ACC112 (cell line): ENCODE measurements around the gene OTUD7B.
A peak's percentile ranks its signal among the peaks of the same experiment; 100 is the strongest.

ENCODE experiments used
- H2AFZ ChIP-seq: fragments of 200-600 bp; sonication (generic); one replicate; pipeline ENCODE4 v1.6.0; 2017; ENCODE audit warnings: antibody characterized with exemption, low read length; ENCODE audit not compliant: unreplicated experiment
- H3K27ac ChIP-seq: fragments of 200-600 bp; sonication (generic); 2 replicates; pipeline ENCODE4 v1.5.1; 2014; ENCODE audit warnings: low read depth, mild to moderate bottlenecking, antibody characterized with exemption, low read length, moderate library complexity
- H3K27me3 ChIP-seq: fragments of 200-600 bp; sonication (generic); 2 replicates; pipeline ENCODE4 v1.6.1; 2014; ENCODE audit warnings: mild to moderate bottlenecking, antibody characterized with exemption, low read length, moderate library complexity, mixed read lengths; ENCODE audit not compliant: insufficient read depth
- H3K36me3 ChIP-seq: fragments of 200-600 bp; sonication (generic); 2 replicates; pipeline ENCODE4 v1.6.1; 2016; ENCODE audit warnings: mild to moderate bottlenecking, antibody characterized with exemption, low read length, moderate library complexity, mixed read lengths; ENCODE audit not compliant: insufficient read depth
- H3K4me1 ChIP-seq: fragments of 200-600 bp; sonication (generic); one replicate; pipeline ENCODE4 v1.6.1; 2016; ENCODE audit warnings: low read length, mixed read lengths; ENCODE audit not compliant: insufficient read depth, unreplicated experiment, control insufficient read depth
- H3K4me3 ChIP-seq: fragments of 200-600 bp; sonication (generic); 2 replicates; pipeline ENCODE4 v1.5.1; 2014; ENCODE audit warnings: mild to moderate bottlenecking, low read depth, low read length
- H3K79me2 ChIP-seq: fragments of 200-600 bp; sonication (generic); one replicate; pipeline ENCODE4 v1.6.0; 2016; ENCODE audit warnings: low read length; ENCODE audit not compliant: control insufficient read depth, unreplicated experiment, insufficient read depth

The OTUD7B gene

GRCh38 chr1:149979972-149980540 is 30.5 kb downstream of the OTUD7B start:
- no peak overlapping the region for H2AFZ ChIP-seq
- H3K4me1 ChIP-seq = peaks cover 20% of the 10 kb centered on the region
- no peak overlapping the region for H3K27ac ChIP-seq
- peaks cover 8% of the 10 kb centered on the region for H3K36me3 ChIP-seq
- H3K27me3 ChIP-seq = no peaks in the 10 kb centered on the region
- no peak overlapping the region for H3K4me3 ChIP-seq
- H3K79me2 ChIP-seq = peaks cover 61% of the 10 kb centered on the region

DNA sequence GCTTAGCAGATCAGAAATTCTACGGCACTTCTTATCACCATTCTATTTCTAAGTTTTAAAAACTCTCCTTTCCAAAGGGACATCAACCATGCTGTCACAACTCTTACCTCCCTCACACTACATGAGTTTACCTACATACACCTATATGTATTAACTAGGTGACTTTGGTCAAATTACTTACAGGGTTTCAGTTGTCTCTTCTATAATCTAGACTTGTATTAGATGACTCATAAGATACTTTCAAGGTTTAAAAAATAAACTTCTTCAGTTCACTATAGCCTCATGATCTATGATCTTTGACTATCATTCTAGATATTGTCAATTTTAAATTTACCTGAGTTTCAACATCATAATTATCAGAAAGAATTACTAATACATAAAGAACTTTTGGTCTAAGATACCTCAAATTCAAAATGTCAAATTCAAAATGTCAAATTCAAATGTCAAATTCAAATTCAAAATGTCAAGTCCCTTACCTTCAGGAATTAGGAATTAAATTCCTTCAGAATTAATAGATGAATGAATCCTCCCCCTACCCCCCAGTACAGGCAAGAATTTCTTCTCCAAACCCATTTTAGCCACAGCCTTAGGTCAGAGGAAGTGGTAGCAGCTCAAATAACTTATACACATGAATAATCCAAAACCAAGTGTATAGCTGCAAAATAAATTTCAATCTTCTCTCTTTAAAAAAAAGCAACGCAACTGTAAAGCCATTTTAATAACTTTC is 31.1 kb downstream of the OTUD7B start:
- Histone ChIP-seq H2AFZ (no peak overlapping the region), H3K27ac (0 out of 2 replicates have a peak overlapping the region, but pooled peaks have one; percentile 16), H3K79me2 (peaks cover 55% of the 10 kb centered on the region), H3K27me3 (no peaks in the 10 kb centered on the region), H3K36me3 (peaks cover 11% of the 10 kb centered on the region), H3K4me3 (no peak overlapping the region), H3K4me1 (peaks cover 20% of the 10 kb centered on the region)

- H3K27me3 ChIP-seq = no peaks in the 10 kb centered on the region
- H2AFZ ChIP-seq = no peak overlapping the region
- peaks cover 20% of the 10 kb centered on the region for H3K4me1 ChIP-seq
- no peak overlapping the region for H3K27ac ChIP-seq
- no peak overlapping the region for H3K4me3 ChIP-seq
- peaks cover 48% of the 10 kb centered on the region for H3K79me2 ChIP-seq
- H3K36me3 ChIP-seq = peaks cover 11% of the 10 kb centered on the region
Measured at GRCh38 chr1:149978547-149979023, 31.9 kb downstream of the OTUD7B start.

DNA sequence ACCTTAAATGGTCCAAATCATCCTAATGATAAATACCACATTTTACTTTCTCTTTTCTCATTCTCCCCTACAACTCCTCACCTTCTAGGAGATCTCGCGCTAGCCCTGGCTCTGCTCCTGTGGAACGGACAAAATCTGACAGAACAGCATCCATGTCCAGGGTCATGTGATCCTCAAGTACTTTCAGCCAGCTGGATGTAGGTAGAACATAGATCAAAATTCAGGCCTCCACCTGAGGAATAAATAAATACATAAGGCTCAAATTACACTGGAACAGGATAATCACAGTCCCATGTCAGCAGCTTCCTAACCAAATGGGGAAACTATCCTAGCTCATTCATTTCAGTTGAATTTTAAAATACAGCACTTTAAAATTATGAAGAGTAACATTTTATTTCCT is 33.2 kb downstream of the OTUD7B start:
- peaks cover 20% of the 10 kb centered on the region for H3K4me1 ChIP-seq
- H3K36me3 ChIP-seq = peaks cover 11% of the 10 kb centered on the region
- no peak overlapping the region for H3K4me3 ChIP-seq
- no peak overlapping the region for H3K27ac ChIP-seq
- H3K79me2 ChIP-seq = peaks cover 41% of the 10 kb centered on the region
- H2AFZ ChIP-seq = no peak overlapping the region
- no peaks in the 10 kb centered on the region for H3K27me3 ChIP-seq

DNA sequence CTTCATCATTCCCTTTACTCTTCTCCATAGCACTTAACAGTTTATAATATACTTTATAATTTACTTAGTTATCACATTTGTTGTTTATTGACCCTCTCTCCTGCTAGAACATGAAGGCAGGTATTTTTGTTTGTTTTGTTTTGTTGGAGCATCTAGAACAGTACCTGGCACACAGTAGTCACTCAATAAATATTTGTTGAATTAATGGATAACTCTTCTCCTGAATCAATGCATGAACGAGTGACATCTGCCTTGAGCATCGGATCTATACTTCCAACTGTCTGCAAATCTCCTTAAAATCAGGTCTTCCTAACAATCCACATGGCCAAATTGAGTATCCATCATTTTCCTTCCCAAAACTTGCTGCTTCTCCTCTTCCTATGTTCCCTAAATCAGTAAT is 38.0 kb downstream of the OTUD7B start:
- Histone ChIP-seq H3K79me2 (peaks cover 7% of the 10 kb centered on the region), H3K27me3 (no peaks in the 10 kb centered on the region), H3K4me3 (no peak overlapping the region), H2AFZ (no peak overlapping the region), H3K4me1 (no peaks in the 10 kb centered on the region), H3K36me3 (peaks cover 20% of the 10 kb centered on the region), H3K27ac (no peak overlapping the region)

DNA sequence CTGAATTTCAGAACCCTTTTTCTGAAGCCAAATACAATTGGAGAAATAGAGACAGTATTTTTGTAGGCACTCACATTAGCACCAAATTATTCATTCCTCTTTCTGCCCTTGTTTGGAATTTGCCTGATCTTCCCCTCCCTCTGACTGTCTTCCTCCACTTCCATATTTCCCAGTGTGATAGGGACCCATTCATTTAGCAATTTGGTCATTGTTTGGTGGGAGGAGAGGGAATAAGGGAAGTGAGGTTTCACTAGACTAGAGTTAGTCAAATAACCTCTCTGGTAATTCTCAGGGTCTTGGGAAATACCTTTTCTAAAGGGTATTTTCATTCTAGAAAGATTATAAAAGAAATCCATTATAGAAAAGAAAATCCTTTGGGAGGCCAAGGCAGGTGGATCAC is 42.9 kb downstream of the OTUD7B start:
- Histone ChIP-seq H3K4me1 (peaks cover 5% of the 10 kb centered on the region), H3K27me3 (no peaks in the 10 kb centered on the region), H3K27ac (no peak overlapping the region), H3K4me3 (no peak overlapping the region), H3K79me2 (no peaks in the 10 kb centered on the region), H3K36me3 (peaks cover 30% of the 10 kb centered on the region), H2AFZ (no peak overlapping the region)

GRCh38 chr1:149967041-149967440 is 43.5 kb downstream of the OTUD7B start:
- Histone ChIP-seq H2AFZ (no peak overlapping the region), H3K27ac (no peak overlapping the region), H3K79me2 (no peaks in the 10 kb centered on the region), H3K27me3 (no peaks in the 10 kb centered on the region), H3K4me3 (no peak overlapping the region), H3K4me1 (peaks cover 11% of the 10 kb centered on the region), H3K36me3 (peaks cover 30% of the 10 kb centered on the region)

- no peak overlapping the region for H2AFZ ChIP-seq
- H3K79me2 ChIP-seq = no peaks in the 10 kb centered on the region
- H3K27me3 ChIP-seq = no peaks in the 10 kb centered on the region
- H3K4me1 ChIP-seq = peaks cover 11% of the 10 kb centered on the region
- no peak overlapping the region for H3K4me3 ChIP-seq
- H3K36me3 ChIP-seq = peaks cover 30% of the 10 kb centered on the region
- no peak overlapping the region for H3K27ac ChIP-seq
Measured at GRCh38 chr1:149966405-149966804, 44.1 kb downstream of the OTUD7B start.

GRCh38 chr1:149965440-149965839 is 45.1 kb downstream of the OTUD7B start:
- no peaks in the 10 kb centered on the region for H3K79me2 ChIP-seq
- peaks cover 22% of the 10 kb centered on the region; the same call in 1 of the 2 replicates for H3K36me3 ChIP-seq
- no peak overlapping the region for H3K27ac ChIP-seq
- no peak overlapping the region for H2AFZ ChIP-seq
- no peaks in the 10 kb centered on the region for H3K27me3 ChIP-seq
- H3K4me1 ChIP-seq = peaks cover 11% of the 10 kb centered on the region
- no peak overlapping the region for H3K4me3 ChIP-seq

DNA sequence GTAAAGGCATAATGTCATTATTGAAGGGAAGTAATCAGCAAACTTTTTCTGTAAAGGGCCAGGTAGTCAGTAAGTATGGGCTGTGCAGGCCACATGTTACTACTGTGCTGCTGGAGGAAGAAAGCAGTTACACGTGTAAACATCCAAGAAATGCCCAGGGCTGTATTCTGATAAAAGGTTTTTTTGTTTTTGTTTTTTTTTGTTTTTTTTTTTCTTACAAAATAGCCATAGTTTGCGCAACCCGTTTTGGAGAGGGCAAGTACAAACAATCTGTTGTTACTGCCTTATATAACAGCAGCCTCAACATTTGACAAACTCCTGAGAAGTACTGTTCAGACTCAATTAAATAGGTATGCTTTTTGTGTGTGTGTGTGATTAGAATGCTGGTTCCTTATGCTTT is 47.2 kb downstream of the OTUD7B start:
- Histone ChIP-seq H3K79me2 (no peaks in the 10 kb centered on the region), H3K4me1 (peaks cover 11% of the 10 kb centered on the region), H2AFZ (no peak overlapping the region), H3K4me3 (no peak overlapping the region), H3K27me3 (no peaks in the 10 kb centered on the region), H3K27ac (peak overlapping the region; percentile 58), H3K36me3 (peaks cover 33% of the 10 kb centered on the region)

DNA sequence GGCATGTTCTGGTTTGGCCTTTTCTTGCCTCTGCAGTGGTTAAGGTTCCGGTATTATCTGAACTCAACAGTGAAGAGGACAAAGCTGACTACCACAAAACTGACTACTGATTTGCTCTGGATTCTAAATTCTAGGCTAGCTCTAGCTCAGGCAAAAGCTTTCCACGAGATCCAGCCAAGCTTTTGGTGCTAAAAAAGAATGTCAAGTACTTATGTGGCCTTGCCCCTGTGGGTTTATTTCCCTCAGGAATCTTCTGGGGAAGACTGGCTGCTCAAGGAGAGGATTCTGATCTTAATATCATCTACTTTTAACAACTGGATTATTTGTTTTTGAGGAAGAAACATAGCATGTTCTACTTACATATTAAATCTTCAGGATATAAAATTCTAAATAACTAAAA is 47.8 kb downstream of the OTUD7B start:
- Histone ChIP-seq H3K79me2 (no peaks in the 10 kb centered on the region), H2AFZ (peak overlapping the region; percentile 64), H3K36me3 (peaks cover 33% of the 10 kb centered on the region), H3K4me1 (peaks cover 11% of the 10 kb centered on the region), H3K4me3 (no peak overlapping the region), H3K27ac (peak overlapping the region; percentile 58), H3K27me3 (no peaks in the 10 kb centered on the region)
